Fibroblast of lung (primary cell): Measurements from ENCODE around the gene STMN3. TPM values are rescaled to one million over a fixed set of nuclear protein-coding genes. Genes with fewer than 3 reads are reported as not detected.

Experiments
- DNase-seq, 2 donors: peaks; one replicate each; pipeline versions ENCODE4 v3.0.0 to v3.0.0-alpha.2; 2010; ENCODE audit warnings: low read depth in 2 of 2
- H2AFZ ChIP-seq: 2 replicates; pipeline ENCODE4 v1.5.1; 2012; ENCODE audit warnings: low read length, control low read depth, inconsistent platforms
- H3K27ac ChIP-seq: 2 replicates; pipeline ENCODE4 v1.5.1; 2011; ENCODE audit warnings: low read length, control low read depth; ENCODE audit not compliant: insufficient read depth
- H3K27me3 ChIP-seq: 2 replicates; pipeline ENCODE4 v1.5.1; 2011; ENCODE audit warnings: mild to moderate bottlenecking, low read length; ENCODE audit not compliant: control insufficient read depth, insufficient read depth
- H3K36me3 ChIP-seq: 2 replicates; pipeline ENCODE4 v1.5.1; 2011; ENCODE audit warnings: low read length; ENCODE audit not compliant: control insufficient read depth, insufficient read depth
- H3K4me1 ChIP-seq: 2 replicates; pipeline ENCODE4 v1.5.1; 2011; ENCODE audit warnings: low read length; ENCODE audit not compliant: control insufficient read depth, insufficient read depth; ENCODE audit errors: extremely low read depth
- H3K4me2 ChIP-seq: 2 replicates; pipeline ENCODE4 v1.5.1; 2011; ENCODE audit warnings: low read length, control low read depth; ENCODE audit not compliant: insufficient read depth; ENCODE audit errors: extremely low read depth
- H3K4me3 ChIP-seq, 4 experiments: fragments of 200-600 bp in 1 of 4; sonication (generic) in 1 of 4; replicated peaks in 1 of 4; 2 replicates each; pipeline ENCODE4 v1.5.1; 2011 to 2016; ENCODE audit warnings: low read length in 4 of 4, low read depth in 3 of 4, mild to moderate bottlenecking in 3 of 4, control low read depth in 2 of 4, inconsistent platforms in 1 of 4, mixed read lengths in 1 of 4; ENCODE audit not compliant: insufficient read depth in 1 of 4; ENCODE audit errors: control extremely low read depth in 1 of 4
- H3K79me2 ChIP-seq: 2 replicates; pipeline ENCODE4 v1.5.1; 2012; ENCODE audit warnings: mild to moderate bottlenecking, low read length, inconsistent platforms; ENCODE audit not compliant: control insufficient read depth, insufficient read depth
- H3K9ac ChIP-seq: 2 replicates; pipeline ENCODE4 v1.5.1; 2011; ENCODE audit warnings: mild to moderate bottlenecking, low read length, control low read depth; ENCODE audit not compliant: insufficient read depth
- H3K9me3 ChIP-seq: 2 replicates; pipeline ENCODE4 v1.5.1; 2012; ENCODE audit warnings: low read depth, low read length; ENCODE audit not compliant: control insufficient read depth, insufficient read depth
- H4K20me1 ChIP-seq: 2 replicates; pipeline ENCODE4 v1.5.1; 2011; ENCODE audit warnings: low read length; ENCODE audit not compliant: control insufficient read depth, insufficient read depth; ENCODE audit errors: extremely low read depth
- EZH2 ChIP-seq: IDR thresholded peaks from 2 replicates; pipeline ENCODE4 v1.5.1; 2012; ENCODE audit warnings: low read length, control low read depth, mild to moderate bottlenecking; ENCODE audit errors: missing control alignments
- polyA plus RNA-seq, 2 donors: library from polyadenylated mRNA; depleted of rRNA in 1 of 2; stranded (reverse) in 1 of 2; unstranded in 1 of 2; fragments of >200 nt; gene quantifications; 2 replicates each; pipeline ENCODE4 v1.2.1, GENCODE V29; 2011 to 2012; ENCODE audit warnings: missing spikeins in 1 of 2
- total RNA-seq: library from RNA; depleted of rRNA; stranded (reverse); fragments of >200 nt; gene quantifications from 2 replicates; pipeline ENCODE4 v1.2.1, GENCODE V29; 2014
- TF ChIP-seq, protein P1 (sequence below), 2 donors: IDR thresholded peaks in 1 of 2; conservative IDR thresholded peaks in 1 of 2; 1 replicate in 1 of 2; 2 replicates in 1 of 2; pipeline ENCODE4 v1.5.1; 2011 to 2012; ENCODE audit warnings: low read length in 2 of 2, control low read depth in 1 of 2, inconsistent platforms in 1 of 2, low read depth in 1 of 2, mild to moderate bottlenecking in 1 of 2

Gene STMN3
- total and polyA plus RNA-seq, 2 donors (not counting 1 experiment from before 2014, with no cell fraction given), result 3.7 to 34.3 TPM

DNA sequence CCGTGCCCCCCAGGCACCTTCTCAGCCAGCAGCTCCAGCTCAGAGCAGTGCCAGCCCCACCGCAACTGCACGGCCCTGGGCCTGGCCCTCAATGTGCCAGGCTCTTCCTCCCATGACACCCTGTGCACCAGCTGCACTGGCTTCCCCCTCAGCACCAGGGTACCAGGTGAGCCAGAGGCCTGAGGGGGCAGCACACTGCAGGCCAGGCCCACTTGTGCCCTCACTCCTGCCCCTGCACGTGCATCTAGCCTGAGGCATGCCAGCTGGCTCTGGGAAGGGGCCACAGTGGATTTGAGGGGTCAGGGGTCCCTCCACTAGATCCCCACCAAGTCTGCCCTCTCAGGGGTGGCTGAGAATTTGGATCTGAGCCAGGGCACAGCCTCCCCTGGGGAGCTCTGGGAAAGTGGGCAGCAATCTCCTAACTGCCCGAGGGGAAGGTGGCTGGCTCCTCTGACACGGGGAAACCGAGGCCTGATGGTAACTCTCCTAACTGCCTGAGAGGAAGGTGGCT, 44.2 kb upstream of the STMN3 start:
- Histone ChIP-seq H3K4me1 (peaks cover 28% of the 10 kb centered on the region), H2AFZ (no peak overlapping the region), H3K36me3 (peaks cover 29% of the 10 kb centered on the region), H3K4me3 (peak overlapping the region in 2 of 4 experiments; percentile 26 to 45), H3K27me3 (no peaks in the 10 kb centered on the region), H3K79me2 (peaks cover 3% of the 10 kb centered on the region), H3K9me3 (no peaks in the 10 kb centered on the region), H3K9ac (no peak overlapping the region), H3K27ac (peak overlapping the region; percentile 93), H3K4me2 (peak overlapping the region; percentile 25), H4K20me1 (no peaks in the 10 kb centered on the region)
- TF ChIP-seq EZH2, result no peak
- TF ChIP-seq, protein P1, sequence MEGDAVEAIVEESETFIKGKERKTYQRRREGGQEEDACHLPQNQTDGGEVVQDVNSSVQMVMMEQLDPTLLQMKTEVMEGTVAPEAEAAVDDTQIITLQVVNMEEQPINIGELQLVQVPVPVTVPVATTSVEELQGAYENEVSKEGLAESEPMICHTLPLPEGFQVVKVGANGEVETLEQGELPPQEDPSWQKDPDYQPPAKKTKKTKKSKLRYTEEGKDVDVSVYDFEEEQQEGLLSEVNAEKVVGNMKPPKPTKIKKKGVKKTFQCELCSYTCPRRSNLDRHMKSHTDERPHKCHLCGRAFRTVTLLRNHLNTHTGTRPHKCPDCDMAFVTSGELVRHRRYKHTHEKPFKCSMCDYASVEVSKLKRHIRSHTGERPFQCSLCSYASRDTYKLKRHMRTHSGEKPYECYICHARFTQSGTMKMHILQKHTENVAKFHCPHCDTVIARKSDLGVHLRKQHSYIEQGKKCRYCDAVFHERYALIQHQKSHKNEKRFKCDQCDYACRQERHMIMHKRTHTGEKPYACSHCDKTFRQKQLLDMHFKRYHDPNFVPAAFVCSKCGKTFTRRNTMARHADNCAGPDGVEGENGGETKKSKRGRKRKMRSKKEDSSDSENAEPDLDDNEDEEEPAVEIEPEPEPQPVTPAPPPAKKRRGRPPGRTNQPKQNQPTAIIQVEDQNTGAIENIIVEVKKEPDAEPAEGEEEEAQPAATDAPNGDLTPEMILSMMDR (conservative IDR thresholded peaks at IDR 0.05 in 1 of 2, IDR thresholded peaks at IDR 0.05 in 1 of 2; ENCODE audit: low read depth in 1 of 2, low read length in 2 of 2), result no peak
- no peak for DNase-seq

GRCh38 chr20:63696628-63697356, 43.6 kb upstream of the STMN3 start, which contains the start of gene TNFRSF6B:
TSS of gene TNFRSF6B (plus strand) at chr20:63696652. CDS start at chr20:63696768, 116 bp downstream.
- no peaks in the 10 kb centered on the region for H3K27me3 ChIP-seq
- H3K27ac ChIP-seq, result peak within 1 kb of the TSS; percentile 93
- H3K36me3 ChIP-seq, result peaks cover 30% of the 10 kb centered on the region
- no peak within 1 kb of the TSS for H2AFZ ChIP-seq
- H4K20me1 ChIP-seq, result no peaks in the 10 kb centered on the region
- peaks cover 28% of the 10 kb centered on the region for H3K4me1 ChIP-seq
- peak within 1 kb of the TSS in 2 of 4 experiments; percentile 26 to 45 for H3K4me3 ChIP-seq
- H3K9ac ChIP-seq, result peak within 1 kb of the TSS; percentile 53
- H3K79me2 ChIP-seq, result peaks cover 3% of the 10 kb centered on the region
- H3K9me3 ChIP-seq, result no peaks in the 10 kb centered on the region
- TF ChIP-seq EZH2, result no peak
- TF ChIP-seq, protein P1 (conservative IDR thresholded peaks at IDR 0.05 in 1 of 2, IDR thresholded peaks at IDR 0.05 in 1 of 2; ENCODE audit: low read depth in 1 of 2, low read length in 2 of 2), result no peak
- H3K4me2 ChIP-seq, result peak within 1 kb of the TSS; percentile 35
- DNase-seq, result no peak

- peak overlapping the region; percentile 93 for H3K27ac ChIP-seq
- no peaks in the 10 kb centered on the region for H3K9me3 ChIP-seq
- no peaks in the 10 kb centered on the region for H4K20me1 ChIP-seq
- peaks cover 3% of the 10 kb centered on the region for H3K79me2 ChIP-seq
- peaks cover 28% of the 10 kb centered on the region for H3K4me1 ChIP-seq
- H2AFZ ChIP-seq, result no peak overlapping the region
- no peaks in the 10 kb centered on the region for H3K27me3 ChIP-seq
- peak; percentile 25 to 45 for DNase-seq
- no peak overlapping the region for H3K4me2 ChIP-seq
- TF ChIP-seq, protein P1 (conservative IDR thresholded peaks at IDR 0.05 in 1 of 2, IDR thresholded peaks at IDR 0.05 in 1 of 2; ENCODE audit: low read depth in 1 of 2, low read length in 2 of 2), result no peak
- no peak for TF ChIP-seq EZH2
- peaks cover 31% of the 10 kb centered on the region for H3K36me3 ChIP-seq
- H3K9ac ChIP-seq, result peak overlapping the region; percentile 53
- H3K4me3 ChIP-seq, result peak overlapping the region in 1 of 4 experiments; percentile 45
These were observed 43.0 kb upstream of the STMN3 start for GRCh38 chr20:63696306-63696627.
